SK-N-SH treated with all-trans-retinoic acid at 6 μM for 48 hours (cell line): Measurements from ENCODE around the gene CXCL14.

Source experiments
- ARNTL ChIP-seq: fragments of 450-650 bp; formaldehyde crosslinking; IDR thresholded peaks from 2 replicates; pipeline ENCODE4 v1.5.0; 2020; ENCODE audit warnings: low read depth, mild to moderate bottlenecking, moderate library complexity, borderline replicate concordance
- CSDC2 ChIP-seq: fragments of 250-450 bp; sonication (Bioruptor Pico); IDR thresholded peaks from 2 replicates; pipeline ENCODE4 v1.5.0; 2020; ENCODE audit warnings: mild to moderate bottlenecking, moderate library complexity
- ZFP3 ChIP-seq: fragments of 250-450 bp; sonication (Bioruptor Pico); IDR thresholded peaks from 2 replicates; pipeline ENCODE4 v1.5.0; 2020; ENCODE audit warnings: mild to moderate bottlenecking, moderate library complexity
- TF ChIP-seq, protein P1 (sequence below): fragments of 250-450 bp; sonication (Bioruptor Pico); IDR thresholded peaks from 2 replicates; pipeline ENCODE4 v1.8.0; 2021; ENCODE audit warnings: low read depth, mild to moderate bottlenecking, moderate library complexity, borderline replicate concordance

DNA sequence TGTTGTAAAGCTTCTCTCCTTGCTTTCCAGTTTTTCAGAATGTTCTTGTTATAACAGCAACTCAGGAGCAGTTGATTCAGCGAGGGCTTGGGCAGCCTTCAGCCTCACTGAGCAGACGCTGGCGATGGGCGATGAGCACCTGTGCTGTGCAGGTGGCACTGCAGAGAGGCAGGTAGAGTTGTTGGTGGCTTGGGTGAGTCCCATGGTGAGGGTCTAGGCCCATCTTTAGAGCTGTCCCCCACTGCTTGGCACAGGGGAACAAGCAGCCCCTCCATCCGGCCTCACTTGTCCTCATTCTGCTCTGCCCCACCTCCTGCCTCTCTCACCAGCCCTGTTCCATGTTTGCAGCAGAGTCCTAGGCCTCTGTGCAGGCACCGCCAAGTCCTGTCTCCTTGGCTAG lies 6.1 kb upstream of the CXCL14 start:
- TF ChIP-seq, protein P1, sequence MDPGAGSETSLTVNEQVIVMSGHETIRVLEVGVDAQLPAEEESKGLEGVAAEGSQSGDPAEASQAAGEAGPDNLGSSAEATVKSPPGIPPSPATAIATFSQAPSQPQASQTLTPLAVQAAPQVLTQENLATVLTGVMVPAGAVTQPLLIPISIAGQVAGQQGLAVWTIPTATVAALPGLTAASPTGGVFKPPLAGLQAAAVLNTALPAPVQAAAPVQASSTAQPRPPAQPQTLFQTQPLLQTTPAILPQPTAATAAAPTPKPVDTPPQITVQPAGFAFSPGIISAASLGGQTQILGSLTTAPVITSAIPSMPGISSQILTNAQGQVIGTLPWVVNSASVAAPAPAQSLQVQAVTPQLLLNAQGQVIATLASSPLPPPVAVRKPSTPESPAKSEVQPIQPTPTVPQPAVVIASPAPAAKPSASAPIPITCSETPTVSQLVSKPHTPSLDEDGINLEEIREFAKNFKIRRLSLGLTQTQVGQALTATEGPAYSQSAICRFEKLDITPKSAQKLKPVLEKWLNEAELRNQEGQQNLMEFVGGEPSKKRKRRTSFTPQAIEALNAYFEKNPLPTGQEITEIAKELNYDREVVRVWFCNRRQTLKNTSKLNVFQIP (CRISPR knock-in tag) = no peak
- TF ChIP-seq CSDC2 (CRISPR knock-in tag) (no peak), ARNTL (CRISPR knock-in tag) (no peak), ZFP3 (CRISPR knock-in tag) (no peak)
